HL-60 (cell line): ENCODE results near the gene HPDL.

ENCODE experiments used
- CTCF ChIP-seq: IDR thresholded peaks from one replicate; pipeline ENCODE4 v1.5.1; 2011; ENCODE audit warnings: low read length, control low read depth, inconsistent platforms; ENCODE audit not compliant: insufficient read depth
- GABPA ChIP-seq: IDR thresholded peaks from 2 replicates; pipeline ENCODE4 v1.6.1; 2012; ENCODE audit warnings: low read depth

GRCh38 chr1:45314266-45314665 lies 12.4 kb upstream of the HPDL start:
- TF ChIP-seq CTCF (no peak), GABPA (no peak)
